Esophagus muscularis mucosa (tissue), 4 donors: ENCODE measurements around the gene SLC6A9. TPM values are rescaled to one million over a fixed set of nuclear protein-coding genes. Genes with fewer than 3 reads are reported as not detected.

Source experiments
- DNase-seq: peaks from one replicate; pipeline ENCODE4 v3.0.0-alpha.2; 2017; ENCODE audit errors: extremely low spot score
- H3K27ac ChIP-seq, 4 donors: fragments of 200-600 bp; sonication (generic); replicated peaks in 1 of 4; 1 replicate in 3 of 4; 2 replicates in 1 of 4; pipeline ENCODE4 v1.5.1; 2016 to 2019; ENCODE audit warnings: mild to moderate bottlenecking in 1 of 4
- H3K27me3 ChIP-seq, 4 donors: fragments of 200-600 bp; sonication (generic); one replicate each; pipeline versions ENCODE4 v1.5.1 to v1.6.0; 2016 to 2019
- H3K36me3 ChIP-seq, 4 donors: fragments of 200-600 bp; sonication (generic); one replicate each; pipeline ENCODE4 v1.5.1; 2016 to 2019
- H3K4me1 ChIP-seq, 4 donors: fragments of 200-600 bp; sonication (generic); one replicate each; pipeline ENCODE4 v1.5.1; 2016 to 2019
- H3K4me3 ChIP-seq, 4 donors: fragments of 200-600 bp; sonication (generic); 1 replicate in 2 of 4; 2 replicates in 2 of 4; pipeline ENCODE4 v1.5.1; 2016 to 2019; ENCODE audit warnings: mild to moderate bottlenecking in 4 of 4, moderate library complexity in 1 of 4
- H3K9me3 ChIP-seq, 4 donors: fragments of 200-600 bp; sonication (generic); 1 replicate in 3 of 4; 2 replicates in 1 of 4; pipeline ENCODE4 v1.5.1; 2016 to 2019
- EP300 ChIP-seq: sonication (generic); formaldehyde crosslinking; IDR thresholded peaks from one replicate; pipeline ENCODE4 v1.6.1; 2017; ENCODE audit warnings: antibody characterized with exemption
- POLR2A ChIP-seq: fragments of 450-650 bp; IDR thresholded peaks from one replicate; pipeline ENCODE4 v1.6.1; 2017; ENCODE audit warnings: antibody characterized with exemption, moderate library complexity, mild to moderate bottlenecking, low read depth
- POLR2AphosphoS5 ChIP-seq, 2 donors: sonication (generic); formaldehyde crosslinking; IDR thresholded peaks; one replicate each; pipeline ENCODE4 v1.6.1; 2017; ENCODE audit warnings: antibody characterized with exemption in 2 of 2
- WGBS: methylation state at CpG from one replicate; pipeline ENCODE4 v1.1.5; 2018; 5-methylcytosine and 5-hydroxymethylcytosine counted together
- intact Hi-C: fragments of 100-400 bp; cut with DNase I; formaldehyde crosslinking; loops from one replicate; pipeline ENCODE4 v1.15.1; 2023
- total RNA-seq, 4 donors: library from RNA; depleted of rRNA; stranded (reverse); fragments of >200 nt; gene quantifications; one replicate each; pipeline versions ENCODE4 v1.1.0 to v1.2.1, GENCODE V29; 2016
- TF ChIP-seq, protein P1 (sequence below), 3 experiments: fragments of 200-600 bp in 2 of 3; fragments of 450-650 bp in 1 of 3; sonication (generic) in 2 of 3; IDR thresholded peaks; one replicate each; pipeline ENCODE4 v1.5.1; 2017 to 2019; ENCODE audit warnings: antibody characterized with exemption in 3 of 3, mild to moderate bottlenecking in 2 of 3, moderate library complexity in 1 of 3

SLC6A9 gene
- total RNA-seq, 4 donors from 2014 or later: 5.2 to 17.9 (median 7.8) TPM

GRCh38 chr1:44071461-44071860 is 40.2 kb upstream of the SLC6A9 start:
- H3K27me3 ChIP-seq: no peaks in the 10 kb centered on the region
- no peaks in the 10 kb centered on the region for H3K36me3 ChIP-seq
- no peaks in the 10 kb centered on the region for H3K9me3 ChIP-seq
- no peak overlapping the region for H3K4me3 ChIP-seq
- H3K4me1 ChIP-seq: peaks cover 0 to 34% (median 25%) of the 10 kb centered on the region in 4 donors
- DNase-seq: no peak
- WGBS: 82% methylated on average over 3 of the region's 3 CpGs
- H3K27ac ChIP-seq: no peak overlapping the region
- TF ChIP-seq, protein P1, sequence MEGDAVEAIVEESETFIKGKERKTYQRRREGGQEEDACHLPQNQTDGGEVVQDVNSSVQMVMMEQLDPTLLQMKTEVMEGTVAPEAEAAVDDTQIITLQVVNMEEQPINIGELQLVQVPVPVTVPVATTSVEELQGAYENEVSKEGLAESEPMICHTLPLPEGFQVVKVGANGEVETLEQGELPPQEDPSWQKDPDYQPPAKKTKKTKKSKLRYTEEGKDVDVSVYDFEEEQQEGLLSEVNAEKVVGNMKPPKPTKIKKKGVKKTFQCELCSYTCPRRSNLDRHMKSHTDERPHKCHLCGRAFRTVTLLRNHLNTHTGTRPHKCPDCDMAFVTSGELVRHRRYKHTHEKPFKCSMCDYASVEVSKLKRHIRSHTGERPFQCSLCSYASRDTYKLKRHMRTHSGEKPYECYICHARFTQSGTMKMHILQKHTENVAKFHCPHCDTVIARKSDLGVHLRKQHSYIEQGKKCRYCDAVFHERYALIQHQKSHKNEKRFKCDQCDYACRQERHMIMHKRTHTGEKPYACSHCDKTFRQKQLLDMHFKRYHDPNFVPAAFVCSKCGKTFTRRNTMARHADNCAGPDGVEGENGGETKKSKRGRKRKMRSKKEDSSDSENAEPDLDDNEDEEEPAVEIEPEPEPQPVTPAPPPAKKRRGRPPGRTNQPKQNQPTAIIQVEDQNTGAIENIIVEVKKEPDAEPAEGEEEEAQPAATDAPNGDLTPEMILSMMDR (IDR thresholded peaks at IDR 0.05): no peak
- no peak for TF ChIP-seq EP300
- TF ChIP-seq POLR2A: no peak
- intact Hi-C loops: no loop called here

DNA sequence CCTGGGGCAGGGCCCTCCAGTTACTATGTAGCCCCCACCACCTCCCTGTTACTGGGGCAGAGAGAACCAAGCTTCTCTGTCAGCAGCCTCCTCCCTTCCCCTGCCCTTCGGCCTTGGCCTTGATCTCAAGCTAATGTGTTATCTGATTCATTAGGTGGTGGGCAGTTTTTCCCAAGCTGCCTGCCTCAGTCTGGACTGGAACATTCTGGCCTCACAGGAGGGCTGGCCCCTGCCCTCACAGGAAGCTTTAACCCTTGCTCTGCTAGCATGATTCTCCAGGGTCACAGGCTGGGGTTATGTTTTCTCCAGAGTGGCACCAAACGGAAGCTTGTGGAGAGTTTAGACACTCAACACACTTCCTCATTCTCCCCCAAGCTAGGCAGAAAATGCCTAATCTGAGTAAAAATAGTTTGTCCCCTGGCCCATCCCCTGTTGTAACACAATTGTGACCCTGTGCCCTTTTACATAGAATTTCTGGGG is 37.2 kb upstream of the SLC6A9 start:
- Histone ChIP-seq H3K27me3 (no peaks in the 10 kb centered on the region), H3K36me3 (no peaks in the 10 kb centered on the region), H3K9me3 (no peaks in the 10 kb centered on the region), H3K4me3 (no peak overlapping the region), H3K4me1 (peaks cover 0 to 14% (median 9%) of the 10 kb centered on the region in 4 donors), H3K27ac (peak overlapping the region in 1 of 4 donors; percentile 39)
- intact Hi-C loops: no loop called here
- 60% methylated on average over 2 of the region's 2 CpGs for WGBS
- TF ChIP-seq, protein P1 (IDR thresholded peaks at IDR 0.05): no peak
- TF ChIP-seq POLR2A (no peak), POLR2AphosphoS5 (IDR thresholded peaks at IDR 0.05) (no peak), EP300 (no peak)
- DNase-seq: no peak

- H3K4me1 ChIP-seq: peaks cover 0 to 12% (median 7%) of the 10 kb centered on the region in 4 donors
- peak overlapping the region in 1 of 4 donors; percentile 39 for H3K27ac ChIP-seq
- 50% methylated on average over 6 of the region's 6 CpGs for WGBS
- TF ChIP-seq EP300: no peak
- TF ChIP-seq, protein P1 (IDR thresholded peaks at IDR 0.05): no peak
- no peak for TF ChIP-seq POLR2A
- H3K27me3 ChIP-seq: no peaks in the 10 kb centered on the region
- no peaks in the 10 kb centered on the region for H3K36me3 ChIP-seq
- no peak overlapping the region for H3K4me3 ChIP-seq
- DNase-seq: no peak
- intact Hi-C loops: no loop called here
- no peaks in the 10 kb centered on the region for H3K9me3 ChIP-seq
These were observed 36.3 kb upstream of the SLC6A9 start for GRCh38 chr1:44067266-44068250.

DNA sequence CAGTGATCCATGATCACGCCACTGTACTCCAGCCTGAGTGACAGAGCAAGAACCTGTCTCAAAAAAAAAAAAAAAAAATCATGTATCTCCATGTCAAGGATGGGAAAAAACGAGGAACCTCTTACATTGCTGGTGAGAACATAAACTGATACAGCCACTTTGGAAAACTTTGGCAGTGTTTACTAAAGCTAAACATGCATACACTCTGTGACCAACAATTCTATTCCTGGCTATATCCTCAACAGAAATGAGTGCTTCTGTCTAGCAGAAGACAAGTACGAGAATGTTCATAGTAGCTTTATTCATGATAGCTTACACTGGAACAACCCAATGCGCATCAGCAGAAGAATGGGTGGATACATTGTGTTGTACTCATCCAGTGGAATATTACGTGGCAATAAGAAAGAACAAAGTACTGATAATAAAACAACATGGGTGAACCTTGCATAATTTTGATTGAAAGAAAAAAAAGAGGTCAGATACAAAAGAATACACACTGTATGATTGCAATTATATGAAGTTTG is 31.5 kb upstream of the SLC6A9 start:
- no peak for DNase-seq
- Histone ChIP-seq H3K4me3 (no peak overlapping the region), H3K27me3 (no peaks in the 10 kb centered on the region), H3K4me1 (peaks cover 3 to 37% (median 22%) of the 10 kb centered on the region in 4 donors), H3K27ac (peak overlapping the region in 1 of 4 donors; percentile 71), H3K36me3 (no peaks in the 10 kb centered on the region), H3K9me3 (no peaks in the 10 kb centered on the region)
- WGBS: 83% methylated on average over 5 of the region's 5 CpGs
- intact Hi-C loops: no loop called here
- no peak for TF ChIP-seq POLR2AphosphoS5 (IDR thresholded peaks at IDR 0.05)
- no peak for TF ChIP-seq EP300
- TF ChIP-seq, protein P1 (IDR thresholded peaks at IDR 0.05): no peak
- no peak for TF ChIP-seq POLR2A
